Measurements from ENCODE around the gene WNT9A.

WNT9A gene

GRCh38 chr1:227941509-227942020 is 6.2 kb downstream of the WNT9A start:
- DNase-seq (ENCODE audit: low read depth, low spot score): no peak

GRCh38 chr1:227940791-227941241 is 6.9 kb downstream of the WNT9A start:
- no peak for DNase-seq (ENCODE audit: low read depth, low spot score)

GRCh38 chr1:227939791-227940771 is 7.7 kb downstream of the WNT9A start:
- DNase-seq (ENCODE audit: low read depth, low spot score): no peak

GRCh38 chr1:227938911-227939790 is 8.6 kb downstream of the WNT9A start:
- no peak for DNase-seq (ENCODE audit: low read depth, low spot score)

GRCh38 chr1:227938276-227938675 is 9.5 kb downstream of the WNT9A start:
- no peak for DNase-seq (ENCODE audit: low read depth, low spot score)

GRCh38 chr1:227937838-227938145 is 9.9 kb downstream of the WNT9A start:
- DNase-seq (ENCODE audit: low read depth, low spot score): no peak

- no peak for DNase-seq (ENCODE audit: low read depth, low spot score)
Measured at GRCh38 chr1:227937031-227937837, 10.5 kb downstream of the WNT9A start.

GRCh38 chr1:227935826-227936225 is 11.9 kb downstream of the WNT9A start:
- no peak for DNase-seq (ENCODE audit: low read depth, low spot score)

GRCh38 chr1:227934476-227935313 is 13.0 kb downstream of the WNT9A start:
- no peak for DNase-seq (ENCODE audit: low read depth, low spot score)

GRCh38 chr1:227929751-227930472 is 17.8 kb downstream of the WNT9A start:
- no peak for DNase-seq (ENCODE audit: low read depth, low spot score)

GRCh38 chr1:227928811-227929375 is 18.8 kb downstream of the WNT9A start:
- no peak for DNase-seq (ENCODE audit: low read depth, low spot score)

GRCh38 chr1:227927971-227928741 is 19.6 kb downstream of the WNT9A start:
- no peak for DNase-seq (ENCODE audit: low read depth, low spot score)

- DNase-seq (ENCODE audit: low read depth, low spot score): no peak
Measured at GRCh38 chr1:227926896-227927885, 20.5 kb downstream of the WNT9A start.

- DNase-seq (ENCODE audit: low read depth, low spot score): no peak
Measured at GRCh38 chr1:227926216-227926791, 21.4 kb downstream of the WNT9A start.

GRCh38 chr1:227925582-227926198 is 22.0 kb downstream of the WNT9A start:
- DNase-seq (ENCODE audit: low read depth, low spot score): no peak

GRCh38 chr1:227924833-227925574 is 22.7 kb downstream of the WNT9A start:
- no peak for DNase-seq (ENCODE audit: low read depth, low spot score)
